HepG2 (cell line): ENCODE measurements around the gene SVOPL.

Experiments
- DNMT1 ChIP-seq: sonication (generic); formaldehyde crosslinking; IDR thresholded peaks from 2 replicates; pipeline ENCODE4 v1.5.1; 2020; ENCODE audit warnings: mild to moderate bottlenecking, missing genetic modification reagents
- MTA3 ChIP-seq: sonication (generic); formaldehyde crosslinking; IDR thresholded peaks from 2 replicates; pipeline ENCODE4 v1.4.0; 2020; ENCODE audit warnings: missing genetic modification reagents
- MXI1 ChIP-seq: IDR thresholded peaks from 3 replicates; pipeline ENCODE4 v1.6.1; 2012; ENCODE audit warnings: low read depth, low read length, inconsistent platforms, borderline replicate concordance
- TEAD2 ChIP-seq: sonication (generic); formaldehyde crosslinking; IDR thresholded peaks from 2 replicates; pipeline ENCODE4 v1.9.0; 2021; ENCODE audit warnings: missing genetic modification reagents
- ZFX ChIP-seq: sonication (generic); formaldehyde crosslinking; IDR thresholded peaks from 2 replicates; pipeline ENCODE4 v1.4.0; 2020; ENCODE audit warnings: mild to moderate bottlenecking, low read depth, missing genetic modification reagents, moderate library complexity
- ZNF12 ChIP-seq: sonication (generic); formaldehyde crosslinking; IDR thresholded peaks from 2 replicates; pipeline ENCODE4 v1.5.0; 2020; ENCODE audit warnings: missing genetic modification reagents
- ZSCAN29 ChIP-seq: sonication (generic); formaldehyde crosslinking; conservative IDR thresholded peaks from 2 replicates; pipeline ENCODE4 v1.4.0; 2020; ENCODE audit warnings: mild to moderate bottlenecking, missing genetic modification reagents
- TF ChIP-seq, protein P1 (sequence below): sonication (generic); formaldehyde crosslinking; IDR thresholded peaks from 2 replicates; pipeline ENCODE4 v1.5.0; 2020; ENCODE audit warnings: mild to moderate bottlenecking, missing genetic modification reagents, moderate library complexity
- TF ChIP-seq, protein P2 (sequence below): sonication (generic); formaldehyde crosslinking; IDR thresholded peaks from 2 replicates; pipeline ENCODE4 v1.4.0; 2020; ENCODE audit warnings: missing genetic modification reagents
- TF ChIP-seq, protein P3 (sequence below): IDR thresholded peaks from 2 replicates; pipeline ENCODE4 v1.6.1; 2018; ENCODE audit warnings: missing genetic modification reagents, mild to moderate bottlenecking, missing compliant biosample characterization

DNA sequence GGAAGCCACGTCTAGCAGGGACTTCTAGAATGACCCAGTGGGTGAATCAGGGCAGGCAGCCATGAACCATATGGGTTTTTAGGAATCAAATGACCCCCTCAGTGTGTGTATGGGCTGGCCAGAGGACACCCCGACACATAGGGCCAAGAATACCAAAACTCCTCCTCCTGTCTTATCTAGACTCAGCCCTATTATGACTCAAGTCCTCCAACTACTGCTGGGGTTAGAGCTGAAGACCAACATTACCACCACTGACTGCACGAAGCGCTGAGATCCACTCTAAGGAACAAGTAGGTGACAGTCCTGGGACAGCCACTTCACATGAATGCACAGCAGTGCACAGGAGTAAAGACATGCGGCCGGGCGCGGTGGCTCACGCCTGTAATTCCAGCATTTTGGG lies 11.5 kb upstream of the SVOPL start:
- TF ChIP-seq DNMT1 (no peak), TEAD2 (CRISPR knock-in tag) (no peak), ZNF12 (no peak), ZSCAN29 (CRISPR knock-in tag) (no peak), MTA3 (CRISPR knock-in tag) (no peak), MXI1 (no peak), ZFX (no peak)
- TF ChIP-seq, protein P1, sequence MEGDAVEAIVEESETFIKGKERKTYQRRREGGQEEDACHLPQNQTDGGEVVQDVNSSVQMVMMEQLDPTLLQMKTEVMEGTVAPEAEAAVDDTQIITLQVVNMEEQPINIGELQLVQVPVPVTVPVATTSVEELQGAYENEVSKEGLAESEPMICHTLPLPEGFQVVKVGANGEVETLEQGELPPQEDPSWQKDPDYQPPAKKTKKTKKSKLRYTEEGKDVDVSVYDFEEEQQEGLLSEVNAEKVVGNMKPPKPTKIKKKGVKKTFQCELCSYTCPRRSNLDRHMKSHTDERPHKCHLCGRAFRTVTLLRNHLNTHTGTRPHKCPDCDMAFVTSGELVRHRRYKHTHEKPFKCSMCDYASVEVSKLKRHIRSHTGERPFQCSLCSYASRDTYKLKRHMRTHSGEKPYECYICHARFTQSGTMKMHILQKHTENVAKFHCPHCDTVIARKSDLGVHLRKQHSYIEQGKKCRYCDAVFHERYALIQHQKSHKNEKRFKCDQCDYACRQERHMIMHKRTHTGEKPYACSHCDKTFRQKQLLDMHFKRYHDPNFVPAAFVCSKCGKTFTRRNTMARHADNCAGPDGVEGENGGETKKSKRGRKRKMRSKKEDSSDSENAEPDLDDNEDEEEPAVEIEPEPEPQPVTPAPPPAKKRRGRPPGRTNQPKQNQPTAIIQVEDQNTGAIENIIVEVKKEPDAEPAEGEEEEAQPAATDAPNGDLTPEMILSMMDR, result no peak
- TF ChIP-seq, protein P2, sequence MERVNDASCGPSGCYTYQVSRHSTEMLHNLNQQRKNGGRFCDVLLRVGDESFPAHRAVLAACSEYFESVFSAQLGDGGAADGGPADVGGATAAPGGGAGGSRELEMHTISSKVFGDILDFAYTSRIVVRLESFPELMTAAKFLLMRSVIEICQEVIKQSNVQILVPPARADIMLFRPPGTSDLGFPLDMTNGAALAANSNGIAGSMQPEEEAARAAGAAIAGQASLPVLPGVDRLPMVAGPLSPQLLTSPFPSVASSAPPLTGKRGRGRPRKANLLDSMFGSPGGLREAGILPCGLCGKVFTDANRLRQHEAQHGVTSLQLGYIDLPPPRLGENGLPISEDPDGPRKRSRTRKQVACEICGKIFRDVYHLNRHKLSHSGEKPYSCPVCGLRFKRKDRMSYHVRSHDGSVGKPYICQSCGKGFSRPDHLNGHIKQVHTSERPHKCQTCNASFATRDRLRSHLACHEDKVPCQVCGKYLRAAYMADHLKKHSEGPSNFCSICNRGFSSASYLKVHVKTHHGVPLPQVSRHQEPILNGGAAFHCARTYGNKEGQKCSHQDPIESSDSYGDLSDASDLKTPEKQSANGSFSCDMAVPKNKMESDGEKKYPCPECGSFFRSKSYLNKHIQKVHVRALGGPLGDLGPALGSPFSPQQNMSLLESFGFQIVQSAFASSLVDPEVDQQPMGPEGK (CRISPR knock-in tag), result no peak
- TF ChIP-seq, protein P3, sequence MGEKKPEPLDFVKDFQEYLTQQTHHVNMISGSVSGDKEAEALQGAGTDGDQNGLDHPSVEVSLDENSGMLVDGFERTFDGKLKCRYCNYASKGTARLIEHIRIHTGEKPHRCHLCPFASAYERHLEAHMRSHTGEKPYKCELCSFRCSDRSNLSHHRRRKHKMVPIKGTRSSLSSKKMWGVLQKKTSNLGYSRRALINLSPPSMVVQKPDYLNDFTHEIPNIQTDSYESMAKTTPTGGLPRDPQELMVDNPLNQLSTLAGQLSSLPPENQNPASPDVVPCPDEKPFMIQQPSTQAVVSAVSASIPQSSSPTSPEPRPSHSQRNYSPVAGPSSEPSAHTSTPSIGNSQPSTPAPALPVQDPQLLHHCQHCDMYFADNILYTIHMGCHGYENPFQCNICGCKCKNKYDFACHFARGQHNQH (CRISPR knock-in tag), result no peak
